Stimulated activated CD4-positive, alpha-beta T cell treated with anti-CD3 and anti-CD28 coated beads, Interleukin-4, amount 100 ng/mL, for 4 hours (primary cell): Measurements from ENCODE around the gene IFNA5.

Experiments used
- DNase-seq, 2 experiments: peaks; one replicate each; pipeline ENCODE4 v3.0.0-alpha.2; 2020

IFNA5 gene

GRCh38 chr9:21305213-21305612 is at the start of gene IFNA5:
Gene IFNA5, minus strand, starts transcription at chr9:21305313. Its CDS starts 57 bp downstream, at chr9:21305256.
- no peak for DNase-seq

- no peak for DNase-seq
Measured at GRCh38 chr9:21350787-21351186, 45.7 kb upstream of the IFNA5 start, which contains the start of gene IFNA6. Gene IFNA6, minus strand, starts transcription at chr9:21350887. Its CDS starts 0 bp downstream, at chr9:21350887.

- DNase-seq: no peak
Measured at GRCh38 chr9:21348430-21348970, 43.4 kb upstream of the IFNA5 start.

GRCh38 chr9:21340735-21341134 is 35.6 kb upstream of the IFNA5 start:
- no peak for DNase-seq

GRCh38 chr9:21336457-21336856 is 31.3 kb upstream of the IFNA5 start:
- no peak for DNase-seq

GRCh38 chr9:21334701-21335632 is 29.9 kb upstream of the IFNA5 start, which contains the start of gene KLHL9:
Gene KLHL9, minus strand, starts transcription at chr9:21335404. Its CDS starts 545 bp downstream, at chr9:21334859.
- DNase-seq: peak; percentile 85 to 88

GRCh38 chr9:21333226-21333625 is 28.1 kb upstream of the IFNA5 start:
- no peak for DNase-seq

- DNase-seq: no peak
Measured at GRCh38 chr9:21331676-21332402, 26.7 kb upstream of the IFNA5 start.

- DNase-seq: no peak
Measured at GRCh38 chr9:21326526-21327139, 21.5 kb upstream of the IFNA5 start.

GRCh38 chr9:21324047-21324446 is 18.9 kb upstream of the IFNA5 start:
- DNase-seq: no peak

GRCh38 chr9:21322911-21323461 is 17.9 kb upstream of the IFNA5 start:
- no peak for DNase-seq

GRCh38 chr9:21320465-21320864 is 15.4 kb upstream of the IFNA5 start:
- DNase-seq: no peak

- DNase-seq: no peak
Measured at GRCh38 chr9:21317956-21318923, 13.1 kb upstream of the IFNA5 start.

GRCh38 chr9:21316860-21317259 is 11.7 kb upstream of the IFNA5 start:
- no peak for DNase-seq

- no peak for DNase-seq
Measured at GRCh38 chr9:21316032-21316842, 11.1 kb upstream of the IFNA5 start.

GRCh38 chr9:21314152-21314551 is 9.0 kb upstream of the IFNA5 start:
- DNase-seq: no peak

- no peak for DNase-seq
Measured at GRCh38 chr9:21311889-21312288, 6.8 kb upstream of the IFNA5 start.

GRCh38 chr9:21295992-21296391 is 9.1 kb downstream of the IFNA5 start:
- DNase-seq: no peak

GRCh38 chr9:21294904-21295538 is 10.1 kb downstream of the IFNA5 start:
- no peak for DNase-seq

GRCh38 chr9:21294364-21294774 is 10.7 kb downstream of the IFNA5 start:
- DNase-seq: no peak
